Esophagus muscularis mucosa (tissue), 4 donors: ENCODE results near the gene UMODL1. TPM values are rescaled to one million over a fixed set of nuclear protein-coding genes. Genes with fewer than 3 reads are reported as not detected.

Experiments used
- DNase-seq: peaks from one replicate; pipeline ENCODE4 v3.0.0-alpha.2; 2017; ENCODE audit errors: extremely low spot score
- H3K27ac ChIP-seq, 4 donors: fragments of 200-600 bp; sonication (generic); replicated peaks in 1 of 4; 1 replicate in 3 of 4; 2 replicates in 1 of 4; pipeline ENCODE4 v1.5.1; 2016 to 2019; ENCODE audit warnings: mild to moderate bottlenecking in 1 of 4
- H3K27me3 ChIP-seq, 4 donors: fragments of 200-600 bp; sonication (generic); one replicate each; pipeline versions ENCODE4 v1.5.1 to v1.6.0; 2016 to 2019
- H3K36me3 ChIP-seq, 4 donors: fragments of 200-600 bp; sonication (generic); one replicate each; pipeline ENCODE4 v1.5.1; 2016 to 2019
- H3K4me1 ChIP-seq, 4 donors: fragments of 200-600 bp; sonication (generic); one replicate each; pipeline ENCODE4 v1.5.1; 2016 to 2019
- H3K4me3 ChIP-seq, 4 donors: fragments of 200-600 bp; sonication (generic); 1 replicate in 2 of 4; 2 replicates in 2 of 4; pipeline ENCODE4 v1.5.1; 2016 to 2019; ENCODE audit warnings: mild to moderate bottlenecking in 4 of 4, moderate library complexity in 1 of 4
- H3K9me3 ChIP-seq, 4 donors: fragments of 200-600 bp; sonication (generic); 1 replicate in 3 of 4; 2 replicates in 1 of 4; pipeline ENCODE4 v1.5.1; 2016 to 2019
- CTCF ChIP-seq, 3 experiments: fragments of 200-600 bp in 2 of 3; fragments of 450-650 bp in 1 of 3; sonication (generic) in 2 of 3; IDR thresholded peaks; one replicate each; pipeline ENCODE4 v1.5.1; 2017 to 2019; ENCODE audit warnings: antibody characterized with exemption in 3 of 3, mild to moderate bottlenecking in 2 of 3, moderate library complexity in 1 of 3
- EP300 ChIP-seq: sonication (generic); formaldehyde crosslinking; IDR thresholded peaks from one replicate; pipeline ENCODE4 v1.6.1; 2017; ENCODE audit warnings: antibody characterized with exemption
- POLR2A ChIP-seq: fragments of 450-650 bp; IDR thresholded peaks from one replicate; pipeline ENCODE4 v1.6.1; 2017; ENCODE audit warnings: antibody characterized with exemption, moderate library complexity, mild to moderate bottlenecking, low read depth
- POLR2AphosphoS5 ChIP-seq, 2 donors: sonication (generic); formaldehyde crosslinking; IDR thresholded peaks; one replicate each; pipeline ENCODE4 v1.6.1; 2017; ENCODE audit warnings: antibody characterized with exemption in 2 of 2
- WGBS: methylation state at CpG from one replicate; pipeline ENCODE4 v1.1.5; 2018; 5-methylcytosine and 5-hydroxymethylcytosine counted together
- intact Hi-C: fragments of 100-400 bp; cut with DNase I; formaldehyde crosslinking; loops from one replicate; pipeline ENCODE4 v1.15.1; 2023
- total RNA-seq, 4 donors: library from RNA; depleted of rRNA; stranded (reverse); fragments of >200 nt; gene quantifications; one replicate each; pipeline versions ENCODE4 v1.1.0 to v1.2.1, GENCODE V29; 2016

UMODL1 gene
- total RNA-seq, 4 donors from 2014 or later: 0.13 TPM; not detected in 3

- no peak for DNase-seq
- 90% methylated on average over 13 of the region's 13 CpGs for WGBS
- intact Hi-C loops: no loop called here
Measured at GRCh38 chr21:42153746-42154145, 82.6 kb downstream of the UMODL1 start.

GRCh38 chr21:42154237-42155044 is 83.3 kb downstream of the UMODL1 start:
- 88% methylated on average over 10 of the region's 17 CpGs for WGBS
- TF ChIP-seq POLR2AphosphoS5 (IDR thresholded peaks at IDR 0.05) (no peak), POLR2A (no peak)

More at GRCh38 chr21:42153746-42154145, 82.6 kb downstream of the UMODL1 start:
- Histone ChIP-seq H3K36me3 (no peaks in the 10 kb centered on the region), H3K27ac (no peak overlapping the region), H3K4me3 (no peak overlapping the region), H3K4me1 (peaks cover 4 to 11% (median 8%) of the 10 kb centered on the region in 4 donors), H3K27me3 (peaks cover 0 to 28% (median 0%) of the 10 kb centered on the region in 4 donors), H3K9me3 (no peaks in the 10 kb centered on the region)
- TF ChIP-seq CTCF (IDR thresholded peaks at IDR 0.05): no peak
- TF ChIP-seq EP300: no peak
- no peak for TF ChIP-seq POLR2AphosphoS5 (IDR thresholded peaks at IDR 0.05)
- TF ChIP-seq POLR2A: no peak

GRCh38 chr21:42155045-42155855 is 84.1 kb downstream of the UMODL1 start:
- no peak overlapping the region for H3K27ac ChIP-seq
- H3K9me3 ChIP-seq: no peaks in the 10 kb centered on the region
- 75% methylated on average over 18 of the region's 23 CpGs for WGBS
- peaks cover 0 to 37% (median 0%) of the 10 kb centered on the region in 4 donors for H3K27me3 ChIP-seq
- intact Hi-C loops: no loop called here
- no peak for DNase-seq
- TF ChIP-seq POLR2A: no peak
- TF ChIP-seq POLR2AphosphoS5 (IDR thresholded peaks at IDR 0.05): no peak
- TF ChIP-seq EP300: no peak
- TF ChIP-seq CTCF (IDR thresholded peaks at IDR 0.05): no peak
- H3K4me3 ChIP-seq: no peak overlapping the region
- peaks cover 4 to 11% (median 8%) of the 10 kb centered on the region in 4 donors for H3K4me1 ChIP-seq
- H3K36me3 ChIP-seq: no peaks in the 10 kb centered on the region

More at GRCh38 chr21:42154237-42155044, 83.3 kb downstream of the UMODL1 start:
- Histone ChIP-seq H3K4me1 (peaks cover 4 to 11% (median 8%) of the 10 kb centered on the region in 4 donors), H3K9me3 (no peaks in the 10 kb centered on the region), H3K4me3 (no peak overlapping the region), H3K27me3 (peaks cover 0 to 31% (median 0%) of the 10 kb centered on the region in 4 donors), H3K27ac (no peak overlapping the region), H3K36me3 (no peaks in the 10 kb centered on the region)
- intact Hi-C loops: no loop called here
- DNase-seq: no peak

- H3K36me3 ChIP-seq: no peaks in the 10 kb centered on the region
- H3K4me1 ChIP-seq: peaks cover 4 to 11% (median 8%) of the 10 kb centered on the region in 4 donors
- peaks cover 0 to 38% (median 0%) of the 10 kb centered on the region in 4 donors for H3K27me3 ChIP-seq
- no peak for DNase-seq
- H3K9me3 ChIP-seq: no peaks in the 10 kb centered on the region
- intact Hi-C loops: no loop called here
- TF ChIP-seq POLR2AphosphoS5 (IDR thresholded peaks at IDR 0.05): no peak
- no peak for TF ChIP-seq EP300
- no peak for TF ChIP-seq POLR2A
- no peak for TF ChIP-seq CTCF (IDR thresholded peaks at IDR 0.05)
- 69% methylated on average over 12 of the region's 20 CpGs for WGBS
- no peak overlapping the region for H3K4me3 ChIP-seq
- no peak overlapping the region for H3K27ac ChIP-seq
Measured at GRCh38 chr21:42156690-42157605, 85.8 kb downstream of the UMODL1 start.
